Right hindlimb (tissue), 1 donor: ENCODE measurements around the gene HMGXB3.
A peak's percentile ranks its signal among the peaks of the same experiment; 100 is the strongest.

Source experiments
- DNase-seq: peaks from one replicate; pipeline ENCODE4 v3.0.0-alpha.2; 2018

The HMGXB3 gene

GRCh38 chr5:150052956-150053712 lies 52.6 kb downstream of the HMGXB3 start:
- DNase-seq: peak; percentile 10

DNA sequence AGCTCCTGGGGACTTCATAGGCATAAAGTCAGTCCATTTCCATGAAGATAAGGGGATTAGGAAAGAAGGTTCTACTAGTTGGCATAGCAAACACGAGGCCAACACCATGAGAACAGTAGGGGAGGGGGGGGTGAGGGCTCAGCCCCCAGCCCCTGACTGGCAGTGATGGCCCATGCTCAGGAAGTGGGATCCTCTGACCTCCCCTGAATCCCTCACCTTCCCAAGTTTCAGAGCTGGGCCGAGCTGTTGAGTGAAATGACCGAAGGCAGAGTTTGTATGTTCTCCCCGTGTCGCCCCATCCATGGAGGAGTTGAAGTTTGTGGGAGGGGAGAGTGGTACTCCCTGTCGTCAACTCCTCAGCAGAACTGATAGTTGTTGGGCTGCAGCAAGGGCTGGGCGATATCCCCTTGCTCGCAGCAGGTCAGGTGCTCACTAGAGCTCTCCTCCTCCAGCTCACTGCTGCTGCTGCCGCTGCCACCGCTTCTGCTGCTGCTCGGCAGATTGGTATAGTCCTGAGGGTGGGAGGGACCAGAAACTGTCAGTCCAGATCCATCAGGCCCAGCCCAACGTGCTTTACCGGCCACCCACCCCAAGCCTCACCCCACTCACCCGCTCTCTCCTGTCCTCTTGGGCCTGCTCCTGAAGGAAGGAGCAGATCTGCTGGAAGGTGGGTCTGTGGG lies 53.3 kb downstream of the HMGXB3 start:
- DNase-seq: peak; percentile 13

DNA sequence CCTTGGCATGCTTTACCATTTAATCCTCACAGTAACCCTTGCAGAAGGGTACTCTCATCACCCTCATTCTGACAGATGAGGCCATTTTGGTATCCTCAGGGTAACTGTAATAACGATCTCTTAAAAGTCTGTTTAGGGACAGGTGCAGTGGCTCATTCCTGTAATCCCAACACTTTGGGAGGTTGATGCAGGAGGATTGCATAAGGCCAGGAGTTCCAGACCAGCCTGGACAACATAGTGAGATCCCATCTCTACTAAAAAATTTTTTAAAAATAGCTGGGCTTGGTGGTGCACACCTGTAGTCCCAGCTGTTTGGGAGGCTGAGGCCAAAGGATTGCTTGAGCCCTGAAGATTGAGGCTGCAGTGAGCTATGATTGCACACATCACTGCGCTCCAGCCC lies 54.0 kb downstream of the HMGXB3 start:
- no peak for DNase-seq

- DNase-seq: peak; percentile 8
Measured at GRCh38 chr5:150055326-150056074, 55.0 kb downstream of the HMGXB3 start.

GRCh38 chr5:150056075-150056443 lies 55.5 kb downstream of the HMGXB3 start:
- no peak for DNase-seq

DNA sequence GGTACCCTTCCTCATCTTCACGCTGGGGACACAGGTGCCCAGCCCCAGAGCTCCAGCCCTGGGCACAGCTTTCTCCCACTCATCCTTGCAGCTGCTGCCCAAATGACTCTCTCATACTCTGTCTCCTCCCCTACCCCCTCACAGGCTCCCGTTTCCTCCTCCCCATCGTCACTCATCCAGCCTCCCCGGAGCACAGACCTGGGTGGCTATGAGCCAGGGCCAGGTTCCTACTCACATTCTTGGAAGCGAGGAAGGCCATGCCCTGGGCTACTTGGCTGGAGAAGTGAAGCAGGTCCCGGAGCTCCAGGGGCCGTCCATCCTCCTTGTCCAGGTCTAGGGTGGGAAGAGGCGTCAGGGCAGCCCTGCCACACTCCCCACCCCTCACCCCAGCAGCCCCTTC lies 56.5 kb downstream of the HMGXB3 start:
- DNase-seq: no peak

DNA sequence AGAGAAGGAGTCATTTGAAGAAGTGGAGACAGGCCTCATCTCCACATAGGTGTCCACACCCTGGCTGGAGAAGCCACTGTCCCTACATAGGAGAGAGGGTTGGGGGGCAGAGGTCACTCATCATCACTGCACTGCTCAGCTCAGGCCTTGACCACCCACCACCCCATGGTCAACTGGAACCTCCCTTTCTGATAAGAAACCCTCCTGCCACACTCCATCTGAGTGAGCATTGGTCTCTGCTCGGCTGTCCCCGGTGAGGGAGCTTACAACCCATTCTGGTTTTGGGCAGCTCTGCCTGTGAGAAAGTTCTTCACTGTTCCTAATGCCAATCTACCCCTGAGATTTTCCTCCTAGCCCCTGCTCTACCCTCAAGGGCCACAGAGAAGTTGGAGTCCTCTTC lies 57.0 kb downstream of the HMGXB3 start:
- no peak for DNase-seq

- DNase-seq: no peak
Measured at GRCh38 chr5:150057996-150058395, 57.5 kb downstream of the HMGXB3 start.

DNA sequence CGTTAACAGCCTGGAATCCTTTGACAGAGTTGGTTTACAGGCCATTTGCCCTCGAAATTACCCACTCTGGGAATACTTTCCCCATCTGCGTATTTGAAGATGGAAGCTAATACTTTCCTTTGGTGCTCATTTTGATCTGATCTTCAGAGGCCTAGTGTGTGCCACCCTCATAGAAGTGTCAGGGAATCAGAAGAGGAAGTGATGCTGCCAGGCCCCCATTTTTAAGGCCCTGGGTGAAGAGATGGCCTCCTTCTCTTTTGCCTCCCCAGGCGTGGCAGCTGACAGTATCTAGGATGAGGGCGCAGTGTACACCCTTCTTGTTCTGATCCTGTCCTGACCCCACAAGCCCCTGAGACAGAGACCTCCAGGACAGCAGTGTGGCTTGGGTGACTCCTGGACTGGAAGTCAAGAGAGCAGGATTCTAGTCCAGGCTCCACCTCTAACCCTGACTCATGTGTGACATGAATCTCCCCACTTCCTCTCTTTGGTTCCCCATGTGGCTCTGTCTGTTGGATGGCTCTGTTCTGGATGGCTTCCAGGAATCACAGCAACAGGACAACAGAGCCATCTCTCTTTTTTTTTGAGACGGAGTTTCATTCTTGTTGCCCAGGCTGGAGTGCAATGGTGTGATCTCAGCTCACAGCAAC lies 58.1 kb downstream of the HMGXB3 start:
- no peak for DNase-seq

DNA sequence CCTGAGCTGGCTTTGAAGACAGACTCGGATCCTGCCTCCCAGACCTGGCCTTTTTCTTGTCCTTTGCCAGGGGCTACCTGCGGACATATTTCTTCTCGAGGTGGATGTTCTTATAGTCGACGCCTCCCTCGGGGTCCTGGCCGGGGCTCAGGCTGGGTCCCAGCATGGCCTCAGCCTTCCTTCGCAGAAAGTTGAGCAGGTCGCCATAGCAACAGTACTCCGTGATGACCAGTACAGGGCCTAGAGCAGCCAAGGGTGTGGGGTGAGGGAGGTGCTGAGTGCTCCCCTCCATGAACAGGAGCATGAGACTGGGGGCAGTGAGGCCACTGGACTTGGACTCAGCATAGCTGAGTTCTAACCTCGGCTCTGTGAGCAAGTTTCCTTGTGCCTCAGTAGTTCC lies 59.1 kb downstream of the HMGXB3 start:
- DNase-seq: peak; percentile 12

DNA sequence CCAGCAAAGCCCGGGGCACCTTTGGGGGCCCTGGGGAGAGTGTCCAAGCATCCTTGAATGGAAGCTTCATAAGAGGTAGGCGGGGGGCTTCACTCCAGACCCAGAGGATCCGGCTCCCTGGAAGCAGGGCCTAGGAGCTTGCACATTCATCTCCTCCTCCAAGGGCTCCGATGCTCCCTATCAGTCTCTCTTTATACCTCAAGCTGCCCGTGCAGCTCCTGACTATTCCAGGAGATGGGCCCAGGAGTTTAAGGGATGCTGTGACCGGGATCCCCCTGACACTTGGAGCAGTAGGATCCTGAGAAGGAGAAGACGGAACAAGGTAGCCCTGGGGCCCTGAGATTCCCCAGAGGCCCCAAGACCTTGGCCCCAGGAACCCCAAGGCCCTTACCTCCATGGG lies 59.9 kb downstream of the HMGXB3 start:
- peak; percentile 3 for DNase-seq

DNA sequence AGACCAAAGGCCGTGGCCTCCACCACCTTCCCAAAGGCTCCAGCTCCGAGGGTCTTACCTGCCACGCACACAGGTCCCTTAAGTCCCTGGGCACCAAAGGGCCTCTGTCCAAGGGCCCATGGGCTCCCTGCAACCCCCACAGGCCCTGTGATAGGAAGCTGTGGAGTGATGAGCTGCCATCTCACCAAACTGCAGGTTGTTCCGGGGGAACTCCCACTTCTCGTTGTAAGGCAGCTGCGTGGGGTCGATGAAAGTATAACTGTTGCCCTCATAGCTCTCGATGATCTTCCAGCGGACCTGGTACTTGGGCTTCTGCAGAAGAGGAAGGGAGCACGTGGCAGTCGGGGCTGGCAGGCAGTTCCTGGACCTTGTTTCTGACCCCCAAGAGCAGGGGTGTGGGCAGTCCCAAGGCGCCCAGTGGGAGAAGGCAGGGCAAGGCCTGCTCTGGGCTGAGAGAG lies 61.0 kb downstream of the HMGXB3 start:
- no peak for DNase-seq

- no peak for DNase-seq
Measured at GRCh38 chr5:150062216-150062922, 61.8 kb downstream of the HMGXB3 start.

GRCh38 chr5:150063638-150064037 lies 63.1 kb downstream of the HMGXB3 start:
- no peak for DNase-seq

DNA sequence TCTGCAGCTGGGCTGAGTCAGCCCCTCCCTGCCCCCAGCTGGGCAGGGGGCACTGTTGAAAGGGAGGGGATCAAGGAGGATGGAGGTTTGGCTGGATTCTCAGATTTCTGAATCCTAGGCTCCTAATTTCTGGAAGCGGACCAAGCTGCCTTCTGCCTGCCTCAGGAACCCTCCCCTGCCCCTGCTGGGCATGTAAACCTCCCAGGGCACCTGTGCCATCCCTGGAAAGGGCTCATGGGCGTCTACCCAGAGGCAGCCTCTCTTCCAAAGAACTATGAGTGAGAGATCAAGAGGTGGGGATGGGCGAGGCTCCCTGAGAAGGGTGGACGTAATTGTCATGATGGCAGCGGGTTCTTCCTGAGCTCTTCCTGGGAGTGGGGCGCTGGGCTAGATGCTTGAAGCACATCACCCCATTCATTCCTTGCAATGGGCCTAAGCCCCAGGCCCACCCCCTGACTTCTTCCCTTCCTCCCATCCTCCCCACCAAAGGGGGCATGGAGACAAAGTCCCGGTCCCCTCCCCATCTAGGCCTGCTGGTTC lies 64.2 kb downstream of the HMGXB3 start:
- DNase-seq: no peak

DNA sequence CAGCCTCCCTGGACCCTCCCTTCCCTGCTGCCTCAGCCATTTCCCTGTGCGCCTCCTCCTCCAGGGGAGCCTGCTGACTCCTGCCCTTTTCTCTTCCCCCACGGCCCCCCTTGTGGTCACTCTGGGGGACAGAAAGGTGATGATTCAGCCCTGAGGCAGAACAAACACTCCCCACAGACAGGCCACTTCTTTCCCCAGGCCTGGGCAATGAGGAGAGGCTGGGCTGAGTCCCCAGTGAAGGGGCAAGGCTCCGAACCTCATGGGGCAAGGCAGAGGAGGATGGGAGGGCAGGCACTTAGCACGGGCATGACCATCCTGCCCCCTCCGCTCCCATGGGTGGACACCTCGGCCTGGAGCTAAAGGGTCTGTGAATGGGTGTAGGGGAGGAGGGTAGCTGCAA lies 64.8 kb downstream of the HMGXB3 start:
- DNase-seq: no peak

- DNase-seq: peak; percentile 28
Measured at GRCh38 chr5:150065886-150066285, 65.3 kb downstream of the HMGXB3 start.

- peak; percentile 9 for DNase-seq
Measured at GRCh38 chr5:150066436-150066835, 65.9 kb downstream of the HMGXB3 start.

- peak; percentile 15 for DNase-seq
Measured at GRCh38 chr5:150066901-150067396, 66.4 kb downstream of the HMGXB3 start.

DNA sequence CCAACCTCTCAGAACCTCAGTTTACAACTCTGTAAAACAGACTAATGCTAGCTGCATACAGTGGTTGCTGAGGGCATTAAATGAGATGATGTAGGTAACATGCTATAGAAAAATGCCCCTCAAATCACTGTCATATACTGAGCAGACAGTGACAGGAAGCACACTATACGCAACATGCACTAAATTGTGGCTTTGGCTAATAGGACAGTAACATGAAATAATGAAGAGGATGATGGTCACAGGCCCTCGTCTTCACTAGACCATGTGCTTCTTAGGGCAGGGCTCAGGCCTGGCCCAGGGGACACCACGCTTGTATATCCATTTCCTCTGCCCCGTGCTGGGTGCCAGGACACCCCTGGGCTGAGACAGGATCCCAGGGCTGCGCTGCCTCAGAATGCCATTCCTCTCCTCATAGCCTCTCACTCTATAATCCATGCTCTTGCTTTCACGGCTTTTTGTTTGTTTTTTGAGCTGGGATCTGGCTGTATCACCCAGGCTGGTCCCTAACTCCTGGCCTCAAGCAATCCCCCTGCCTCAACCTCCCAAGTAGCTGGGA lies 66.9 kb downstream of the HMGXB3 start:
- peak; percentile 9 for DNase-seq

DNA sequence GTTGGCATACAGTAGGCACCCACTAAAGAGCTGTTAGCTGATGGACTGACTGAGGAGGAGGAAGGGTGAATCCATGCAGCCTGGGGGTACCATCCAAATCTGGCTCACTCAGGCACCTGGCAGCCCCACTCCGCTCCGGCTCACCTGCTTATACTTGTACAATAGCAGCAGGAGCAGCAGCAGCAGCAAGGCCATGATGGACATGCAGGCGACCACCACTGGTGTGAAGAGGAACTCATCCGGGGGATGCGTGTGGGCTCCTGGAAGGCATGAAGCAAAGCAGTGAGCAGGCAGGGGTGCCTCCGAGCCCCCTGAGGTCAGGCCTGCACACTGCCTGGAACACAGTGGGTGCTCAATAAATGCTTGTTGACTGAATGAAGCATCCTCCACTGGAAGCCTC lies 67.5 kb downstream of the HMGXB3 start:
- DNase-seq: no peak

DNA sequence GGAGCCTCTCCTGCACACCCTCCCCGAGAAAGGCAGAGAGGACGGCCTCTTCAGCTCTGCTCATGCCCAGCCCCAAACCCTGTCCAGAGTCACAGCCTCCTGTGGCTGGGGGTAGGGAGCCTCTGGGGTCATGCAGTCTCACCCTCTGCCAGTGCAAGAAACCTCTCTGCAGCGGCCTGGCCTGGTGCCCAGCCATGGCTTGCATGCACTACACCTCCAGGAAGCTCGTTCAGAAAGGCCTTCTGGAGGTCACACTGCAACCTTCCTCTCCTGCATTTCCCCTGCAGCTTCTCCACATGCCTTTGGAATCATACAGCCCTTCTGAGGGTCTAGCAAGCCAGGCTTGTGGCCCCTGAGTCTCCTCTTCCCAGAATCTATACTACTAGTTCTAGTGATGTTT lies 67.9 kb downstream of the HMGXB3 start:
- peak; percentile 16 for DNase-seq
